HG02885 (cell line): ENCODE measurements around the gene DEFB121.
"Not testable (repeated sequence)": the region's sequence is repeated elsewhere in the genome, so short reads cannot be mapped to it uniquely, and the experiment has no call there.

Experiments used
- ATAC-seq: cut with Tn5 transposase; IDR thresholded peaks from one replicate; pipeline ENCODE4 v1.9.1; 2021; ENCODE audit warnings: mild to moderate bottlenecking; ENCODE audit not compliant: unreplicated experiment, poor library complexity

Gene DEFB121

GRCh38 chr20:31364272-31364671 lies 41.7 kb downstream of the DEFB121 start:
- not testable (repeated sequence) for ATAC-seq

GRCh38 chr20:31363295-31363694 lies 42.7 kb downstream of the DEFB121 start:
- ATAC-seq = no peak

GRCh38 chr20:31355981-31356380 lies 50.0 kb downstream of the DEFB121 start:
- no peak for ATAC-seq
